HepG2 (cell line): ENCODE data around the gene ACADS. TPM values are rescaled to one million over a fixed set of nuclear protein-coding genes. Genes with fewer than 3 reads are reported as not detected.

Experiments used
- KAT2B ChIP-seq: fragments of 150-350 bp; IDR thresholded peaks from 2 replicates; pipeline ENCODE4 v1.6.1; 2014; ENCODE audit warnings: low read depth, low read length, borderline replicate concordance
- KMT2A ChIP-seq: sonication (generic); formaldehyde crosslinking; IDR thresholded peaks from 2 replicates; pipeline ENCODE4 v1.4.0; 2020; ENCODE audit warnings: missing genetic modification reagents
- MIER3 ChIP-seq: IDR thresholded peaks from 2 replicates; pipeline ENCODE4 v1.6.1; 2016; ENCODE audit warnings: missing compliant biosample characterization, borderline replicate concordance
- POLR2AphosphoS5 ChIP-seq: IDR thresholded peaks from 2 replicates; pipeline ENCODE4 v1.6.1; 2012; ENCODE audit warnings: low read depth, low read length
- SAP130 ChIP-seq: IDR thresholded peaks from 2 replicates; pipeline ENCODE4 v1.6.1; 2016; ENCODE audit warnings: low read depth
- SATB2 ChIP-seq: sonication (generic); formaldehyde crosslinking; IDR thresholded peaks from 2 replicates; pipeline ENCODE4 v1.5.0; 2020; ENCODE audit warnings: missing genetic modification reagents
- SIN3A ChIP-seq: IDR thresholded peaks from 2 replicates; pipeline ENCODE4 v1.6.1; 2011; ENCODE audit warnings: low read depth, mild to moderate bottlenecking, control low read depth, low read length, borderline replicate concordance
- ZC3H13 ChIP-seq: sonication (generic); formaldehyde crosslinking; IDR thresholded peaks from 2 replicates; pipeline ENCODE4 v1.8.1; 2023; ENCODE audit warnings: mild to moderate bottlenecking, missing genetic modification reagents, moderate library complexity
- ZFP41 ChIP-seq: sonication (generic); formaldehyde crosslinking; IDR thresholded peaks from 2 replicates; pipeline ENCODE4 v1.4.0; 2020; ENCODE audit warnings: mild to moderate bottlenecking, missing genetic modification reagents, borderline replicate concordance
- ZFX ChIP-seq: sonication (generic); formaldehyde crosslinking; IDR thresholded peaks from 2 replicates; pipeline ENCODE4 v1.4.0; 2020; ENCODE audit warnings: mild to moderate bottlenecking, low read depth, missing genetic modification reagents, moderate library complexity
- ZNF282 ChIP-seq: fragments of 450-650 bp; IDR thresholded peaks from 2 replicates; pipeline ENCODE4 v1.6.1; 2018; ENCODE audit not compliant: partially characterized antibody
- ZNF616 ChIP-seq: sonication (generic); formaldehyde crosslinking; IDR thresholded peaks from 2 replicates; pipeline ENCODE4 v1.5.0; 2020; ENCODE audit warnings: low read depth, mild to moderate bottlenecking, missing genetic modification reagents
- ZNF619 ChIP-seq: sonication (generic); formaldehyde crosslinking; IDR thresholded peaks from 2 replicates; pipeline ENCODE4 v1.4.0; 2020; ENCODE audit warnings: mild to moderate bottlenecking, missing genetic modification reagents
- ZSCAN25 ChIP-seq: sonication (generic); formaldehyde crosslinking; IDR thresholded peaks from 2 replicates; pipeline ENCODE4 v1.8.0; 2022; ENCODE audit warnings: mild to moderate bottlenecking, missing genetic modification reagents
- polyA plus RNA-seq, 8 experiments: library from polyadenylated mRNA; depleted of rRNA in 3 of 8; stranded (reverse) in 7 of 8; unstranded in 1 of 8; fragments of >200 nt; fragmentation: Illumina TruSeq in 4 of 8; extraction: Trizol in 4 of 8; gene quantifications; 2 replicates each; pipeline versions ENCODE4 v1.2.1 to v1.2.3, GENCODE V29; 2011 to 2016; ENCODE audit warnings: low read depth in 4 of 8, missing spikeins in 1 of 8, mixed read lengths in 1 of 8; ENCODE audit not compliant: insufficient read depth in 1 of 8
- total RNA-seq, 5 experiments: library from RNA; depleted of rRNA; stranded (reverse); fragments of >200 nt; fragmentation: Illumina TruSeq; extraction: Trizol; gene quantifications; 2 replicates each; pipeline ENCODE4 v1.2.3, GENCODE V29; 2016; ENCODE audit warnings: low read depth in 1 of 5
- TF ChIP-seq, protein P1 (sequence below): sonication (generic); formaldehyde crosslinking; IDR thresholded peaks from 2 replicates; pipeline ENCODE4 v1.4.0; 2020; ENCODE audit warnings: mild to moderate bottlenecking, missing genetic modification reagents
- TF ChIP-seq, protein P2 (sequence below): sonication (generic); formaldehyde crosslinking; IDR thresholded peaks from 2 replicates; pipeline ENCODE4 v1.4.0; 2020; ENCODE audit warnings: missing genetic modification reagents, low read depth, mild to moderate bottlenecking, borderline replicate concordance
- TF ChIP-seq, protein P3 (sequence below): sonication (generic); formaldehyde crosslinking; IDR thresholded peaks from 2 replicates; pipeline ENCODE4 v1.5.1; 2020; ENCODE audit warnings: missing genetic modification reagents, mild to moderate bottlenecking, borderline replicate concordance
- TF ChIP-seq, protein P4 (sequence below): sonication (generic); formaldehyde crosslinking; IDR thresholded peaks from 2 replicates; pipeline ENCODE4 v1.4.0; 2020; ENCODE audit warnings: low read depth, mild to moderate bottlenecking, missing genetic modification reagents
- TF ChIP-seq, protein P5 (sequence below): sonication (generic); formaldehyde crosslinking; IDR thresholded peaks from 2 replicates; pipeline ENCODE4 v1.5.0; 2020; ENCODE audit warnings: mild to moderate bottlenecking, missing genetic modification reagents
- TF ChIP-seq, protein P6 (sequence below), 2 experiments: sonication (generic) in 1 of 2; formaldehyde crosslinking in 1 of 2; IDR thresholded peaks; 2 replicates each; pipeline versions ENCODE4 v1.4.0 to v1.6.1; 2018 to 2020; ENCODE audit warnings: missing genetic modification reagents in 2 of 2, borderline replicate concordance in 1 of 2, low read depth in 1 of 2, mild to moderate bottlenecking in 1 of 2, missing biosample characterization in 1 of 2

The ACADS gene
- total and polyA plus RNA-seq, 2 of the 13 experiments (the other 11 are each of a cell fraction or from before 2014, with no cell fraction given), result 17.4 to 27.7 TPM

DNA sequence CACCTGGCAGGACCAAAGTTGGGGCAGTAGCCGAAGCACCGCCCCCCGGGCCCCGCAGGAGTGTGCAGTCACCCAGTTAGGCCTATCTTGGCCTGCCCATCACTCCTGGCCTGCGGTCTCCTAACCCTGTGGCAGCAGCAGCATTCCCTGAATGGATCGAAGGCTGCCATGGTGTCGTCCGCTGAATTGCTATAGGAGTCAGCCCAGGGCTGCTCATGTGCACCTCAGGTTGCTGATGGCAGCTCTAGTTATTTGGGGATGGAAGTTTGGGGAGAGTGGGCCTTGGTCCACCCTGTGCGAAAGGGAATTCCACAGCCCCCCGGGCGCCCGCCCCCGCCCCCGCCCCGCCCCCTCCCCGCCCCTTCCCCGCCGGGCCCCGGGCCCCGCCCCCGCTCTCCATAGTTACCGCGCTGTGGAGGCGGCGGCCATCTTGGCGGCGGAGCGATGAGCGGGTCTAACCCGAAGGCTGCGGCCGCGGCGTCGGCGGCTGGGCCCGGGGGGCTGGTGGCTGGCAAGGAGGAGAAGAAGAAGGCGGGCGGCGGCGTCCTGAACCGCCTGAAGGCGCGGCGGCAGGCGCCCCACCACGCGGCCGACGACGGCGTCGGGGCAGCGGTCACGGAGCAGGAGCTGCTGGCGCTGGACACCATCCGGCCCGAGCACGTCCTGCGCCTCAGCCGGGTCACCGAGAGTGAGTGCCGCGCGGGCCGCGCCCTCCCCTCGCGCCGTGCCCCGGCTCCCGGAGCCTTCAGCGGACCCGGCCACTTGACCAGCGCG, 15.4 kb upstream of the ACADS start, which contains the start of gene UNC119B (continued):
- TF ChIP-seq ZFX (CRISPR knock-in tag) (peak; percentile 81), ZC3H13 (CRISPR knock-in tag) (0 out of 2 replicates have a peak, but pooled peaks have one; percentile 25), SAP130 (peak; percentile 70), SATB2 (CRISPR knock-in tag) (no peak), KMT2A (peak; percentile 44; the same call in 1 of the 2 replicates), ZNF616 (no peak; the same call in 1 of the 2 replicates), ZNF282 (no peak), ZNF619 (CRISPR knock-in tag) (no peak), POLR2AphosphoS5 (peak; percentile 61), KAT2B (no peak), ZFP41 (no peak), ZSCAN25 (CRISPR knock-in tag) (no peak), SIN3A (peak; percentile 73; the same call in 1 of the 2 replicates), MIER3 (CRISPR knock-in tag) (no peak)
- TF ChIP-seq, protein P1, sequence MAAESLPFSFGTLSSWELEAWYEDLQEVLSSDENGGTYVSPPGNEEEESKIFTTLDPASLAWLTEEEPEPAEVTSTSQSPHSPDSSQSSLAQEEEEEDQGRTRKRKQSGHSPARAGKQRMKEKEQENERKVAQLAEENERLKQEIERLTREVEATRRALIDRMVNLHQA (CRISPR knock-in tag), result no peak
- TF ChIP-seq, protein P2, sequence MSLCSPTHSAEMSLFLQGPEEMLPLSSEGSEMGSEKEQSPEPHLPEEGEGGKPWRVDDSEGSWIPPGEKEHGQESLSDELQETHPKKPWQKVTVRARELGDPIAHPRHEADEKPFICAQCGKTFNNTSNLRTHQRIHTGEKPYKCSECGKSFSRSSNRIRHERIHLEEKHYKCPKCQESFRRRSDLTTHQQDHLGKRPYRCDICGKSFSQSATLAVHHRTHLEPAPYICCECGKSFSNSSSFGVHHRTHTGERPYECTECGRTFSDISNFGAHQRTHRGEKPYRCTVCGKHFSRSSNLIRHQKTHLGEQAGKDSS, result 0 out of 2 replicates have a peak, but pooled peaks have one; percentile 22
- TF ChIP-seq, protein P3, sequence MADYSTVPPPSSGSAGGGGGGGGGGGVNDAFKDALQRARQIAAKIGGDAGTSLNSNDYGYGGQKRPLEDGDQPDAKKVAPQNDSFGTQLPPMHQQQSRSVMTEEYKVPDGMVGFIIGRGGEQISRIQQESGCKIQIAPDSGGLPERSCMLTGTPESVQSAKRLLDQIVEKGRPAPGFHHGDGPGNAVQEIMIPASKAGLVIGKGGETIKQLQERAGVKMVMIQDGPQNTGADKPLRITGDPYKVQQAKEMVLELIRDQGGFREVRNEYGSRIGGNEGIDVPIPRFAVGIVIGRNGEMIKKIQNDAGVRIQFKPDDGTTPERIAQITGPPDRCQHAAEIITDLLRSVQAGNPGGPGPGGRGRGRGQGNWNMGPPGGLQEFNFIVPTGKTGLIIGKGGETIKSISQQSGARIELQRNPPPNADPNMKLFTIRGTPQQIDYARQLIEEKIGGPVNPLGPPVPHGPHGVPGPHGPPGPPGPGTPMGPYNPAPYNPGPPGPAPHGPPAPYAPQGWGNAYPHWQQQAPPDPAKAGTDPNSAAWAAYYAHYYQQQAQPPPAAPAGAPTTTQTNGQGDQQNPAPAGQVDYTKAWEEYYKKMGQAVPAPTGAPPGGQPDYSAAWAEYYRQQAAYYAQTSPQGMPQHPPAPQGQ (CRISPR knock-in tag), result no peak
- TF ChIP-seq, protein P4, sequence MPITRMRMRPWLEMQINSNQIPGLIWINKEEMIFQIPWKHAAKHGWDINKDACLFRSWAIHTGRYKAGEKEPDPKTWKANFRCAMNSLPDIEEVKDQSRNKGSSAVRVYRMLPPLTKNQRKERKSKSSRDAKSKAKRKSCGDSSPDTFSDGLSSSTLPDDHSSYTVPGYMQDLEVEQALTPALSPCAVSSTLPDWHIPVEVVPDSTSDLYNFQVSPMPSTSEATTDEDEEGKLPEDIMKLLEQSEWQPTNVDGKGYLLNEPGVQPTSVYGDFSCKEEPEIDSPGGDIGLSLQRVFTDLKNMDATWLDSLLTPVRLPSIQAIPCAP, result no peak
- TF ChIP-seq, protein P5, sequence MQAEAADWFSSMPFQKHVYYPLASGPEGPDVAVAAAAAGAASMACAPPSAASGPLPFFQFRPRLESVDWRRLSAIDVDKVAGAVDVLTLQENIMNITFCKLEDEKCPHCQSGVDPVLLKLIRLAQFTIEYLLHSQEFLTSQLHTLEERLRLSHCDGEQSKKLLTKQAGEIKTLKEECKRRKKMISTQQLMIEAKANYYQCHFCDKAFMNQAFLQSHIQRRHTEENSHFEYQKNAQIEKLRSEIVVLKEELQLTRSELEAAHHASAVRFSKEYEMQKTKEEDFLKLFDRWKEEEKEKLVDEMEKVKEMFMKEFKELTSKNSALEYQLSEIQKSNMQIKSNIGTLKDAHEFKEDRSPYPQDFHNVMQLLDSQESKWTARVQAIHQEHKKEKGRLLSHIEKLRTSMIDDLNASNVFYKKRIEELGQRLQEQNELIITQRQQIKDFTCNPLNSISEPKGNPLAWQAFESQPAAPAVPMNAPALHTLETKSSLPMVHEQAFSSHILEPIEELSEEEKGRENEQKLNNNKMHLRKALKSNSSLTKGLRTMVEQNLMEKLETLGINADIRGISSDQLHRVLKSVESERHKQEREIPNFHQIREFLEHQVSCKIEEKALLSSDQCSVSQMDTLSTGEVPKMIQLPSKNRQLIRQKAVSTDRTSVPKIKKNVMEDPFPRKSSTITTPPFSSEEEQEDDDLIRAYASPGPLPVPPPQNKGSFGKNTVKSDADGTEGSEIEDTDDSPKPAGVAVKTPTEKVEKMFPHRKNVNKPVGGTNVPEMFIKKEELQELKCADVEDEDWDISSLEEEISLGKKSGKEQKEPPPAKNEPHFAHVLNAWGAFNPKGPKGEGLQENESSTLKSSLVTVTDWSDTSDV (CRISPR knock-in tag), result no peak
- TF ChIP-seq, protein P6, sequence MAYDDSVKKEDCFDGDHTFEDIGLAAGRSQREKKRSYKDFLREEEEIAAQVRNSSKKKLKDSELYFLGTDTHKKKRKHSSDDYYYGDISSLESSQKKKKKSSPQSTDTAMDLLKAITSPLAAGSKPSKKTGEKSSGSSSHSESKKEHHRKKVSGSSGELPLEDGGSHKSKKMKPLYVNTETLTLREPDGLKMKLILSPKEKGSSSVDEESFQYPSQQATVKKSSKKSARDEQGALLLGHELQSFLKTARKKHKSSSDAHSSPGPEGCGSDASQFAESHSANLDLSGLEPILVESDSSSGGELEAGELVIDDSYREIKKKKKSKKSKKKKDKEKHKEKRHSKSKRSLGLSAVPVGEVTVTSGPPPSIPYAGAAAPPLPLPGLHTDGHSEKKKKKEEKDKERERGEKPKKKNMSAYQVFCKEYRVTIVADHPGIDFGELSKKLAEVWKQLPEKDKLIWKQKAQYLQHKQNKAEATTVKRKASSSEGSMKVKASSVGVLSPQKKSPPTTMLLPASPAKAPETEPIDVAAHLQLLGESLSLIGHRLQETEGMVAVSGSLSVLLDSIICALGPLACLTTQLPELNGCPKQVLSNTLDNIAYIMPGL (CRISPR knock-in tag; IDR thresholded peaks at IDR 0.05; ENCODE audit: borderline replicate concordance in 1 of 2, low read depth in 1 of 2), result peak in 1 of 2 experiments; percentile 63; a peak in 2 of 4 replicates
